Activated CD4-positive, alpha-beta T cell treated with anti-CD3 and anti-CD28 coated beads, Interleukin-2, amount 50 U/mL, for 16 hours (primary cell): ENCODE measurements around the gene TBX10.
"Not testable (repeated sequence)": the region's sequence is repeated elsewhere in the genome, so short reads cannot be mapped to it uniquely, and the experiment has no call there.

ENCODE experiments used
- DNase-seq: peaks from one replicate; pipeline ENCODE4 v3.0.0-alpha.2; 2020

The TBX10 gene

GRCh38 chr11:67614730-67615714 is 24.5 kb downstream of the TBX10 start:
- DNase-seq = peak; percentile 80

GRCh38 chr11:67613960-67614715 is 25.4 kb downstream of the TBX10 start:
- peak; percentile 83 for DNase-seq

DNA sequence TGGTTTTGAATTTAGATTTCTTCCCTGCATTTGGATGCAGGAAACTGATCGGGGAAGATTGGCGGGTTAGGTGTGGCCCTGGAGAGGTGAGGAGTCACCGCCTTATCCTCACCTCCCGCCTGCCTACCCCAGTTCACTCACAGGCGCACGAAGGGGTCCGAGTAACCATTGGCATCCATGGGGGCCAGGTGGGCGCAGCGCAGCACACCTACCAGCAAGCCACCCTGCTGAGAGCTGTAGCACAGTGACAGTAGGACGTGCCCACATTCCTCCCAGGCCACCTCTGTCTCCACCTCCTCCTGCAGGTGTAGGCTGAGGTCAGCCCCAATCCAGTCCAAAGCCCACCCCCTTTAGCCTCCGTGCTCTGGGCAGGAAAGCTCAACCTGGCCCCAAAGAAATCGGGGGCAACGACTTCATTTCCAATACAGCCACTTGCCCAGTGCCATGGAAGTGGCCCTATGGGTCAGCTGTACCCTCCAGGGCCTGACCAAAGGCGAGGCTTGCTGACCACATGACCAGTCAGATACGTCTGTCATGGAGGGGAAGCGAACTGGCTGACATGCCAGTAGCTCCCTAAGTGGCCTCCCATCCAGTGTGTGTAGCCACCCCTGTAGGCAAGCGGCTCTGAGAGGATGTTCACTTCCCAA is 26.1 kb downstream of the TBX10 start:
- DNase-seq = no peak

DNA sequence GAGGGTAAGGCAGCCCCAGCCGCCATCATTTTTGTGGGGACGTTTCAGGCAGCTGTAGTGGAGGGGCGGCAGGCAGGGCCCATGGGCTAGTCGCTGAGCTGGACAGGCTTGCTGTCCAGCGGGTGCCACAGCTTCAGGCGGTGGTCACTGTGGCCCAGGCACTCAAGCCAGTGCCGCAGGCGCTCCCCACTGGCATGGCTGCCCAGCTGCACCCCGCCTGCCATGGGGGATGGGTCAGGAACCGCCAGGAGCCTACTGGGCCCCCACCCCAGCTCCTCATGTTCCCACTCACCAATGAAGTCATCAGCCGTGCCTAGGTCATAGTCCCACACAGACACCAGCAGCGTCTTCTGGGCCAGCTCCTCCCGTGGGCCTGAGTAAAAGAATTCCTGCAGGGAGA is 26.8 kb downstream of the TBX10 start:
- DNase-seq = no peak

- DNase-seq = no peak
Measured at GRCh38 chr11:67611704-67612587, 27.6 kb downstream of the TBX10 start.

DNA sequence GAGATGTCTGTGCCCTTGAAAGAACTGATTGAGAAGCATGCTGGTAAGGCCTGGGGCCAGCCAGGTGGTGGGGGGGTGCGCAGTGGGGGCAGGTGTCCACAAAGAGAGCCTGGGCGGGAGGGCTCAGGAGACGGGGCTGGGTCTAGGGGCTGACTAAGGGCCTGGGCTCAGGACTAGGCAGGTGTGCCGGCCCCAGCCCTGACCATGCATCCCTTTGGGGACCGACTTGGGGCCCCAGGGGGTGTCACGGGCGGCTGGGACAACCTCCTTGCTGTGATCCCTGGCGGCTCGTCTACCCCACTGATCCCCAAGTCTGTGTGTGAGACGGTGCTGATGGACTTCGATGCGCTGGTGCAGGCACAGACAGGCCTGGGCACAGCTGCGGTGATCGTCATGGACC is 28.4 kb downstream of the TBX10 start:
- no peak for DNase-seq

- no peak for DNase-seq
Measured at GRCh38 chr11:67610302-67610868, 29.2 kb downstream of the TBX10 start.

- DNase-seq = no peak
Measured at GRCh38 chr11:67609316-67609715, 30.2 kb downstream of the TBX10 start.

- no peak for DNase-seq
Measured at GRCh38 chr11:67608486-67608885, 31.1 kb downstream of the TBX10 start.

GRCh38 chr11:67607507-67607906 is 32.1 kb downstream of the TBX10 start:
- no peak for DNase-seq

- peak; percentile 97 for DNase-seq
Measured at GRCh38 chr11:67606492-67607295, 32.9 kb downstream of the TBX10 start, which contains the start of gene NDUFV1. TSS of gene NDUFV1 (plus strand) at chr11:67606936. CDS start at chr11:67607005, 69 bp downstream.

- no peak for DNase-seq
Measured at GRCh38 chr11:67606093-67606491, 33.5 kb downstream of the TBX10 start.

- DNase-seq = no peak
Measured at GRCh38 chr11:67605231-67606011, 34.1 kb downstream of the TBX10 start.

GRCh38 chr11:67604815-67605214 is 34.7 kb downstream of the TBX10 start:
- no peak for DNase-seq

GRCh38 chr11:67604119-67604518 is 35.4 kb downstream of the TBX10 start:
- not testable (repeated sequence) for DNase-seq

- no peak for DNase-seq
Measured at GRCh38 chr11:67601098-67601497, 38.5 kb downstream of the TBX10 start.

- no peak for DNase-seq
Measured at GRCh38 chr11:67600324-67601029, 39.1 kb downstream of the TBX10 start.

DNA sequence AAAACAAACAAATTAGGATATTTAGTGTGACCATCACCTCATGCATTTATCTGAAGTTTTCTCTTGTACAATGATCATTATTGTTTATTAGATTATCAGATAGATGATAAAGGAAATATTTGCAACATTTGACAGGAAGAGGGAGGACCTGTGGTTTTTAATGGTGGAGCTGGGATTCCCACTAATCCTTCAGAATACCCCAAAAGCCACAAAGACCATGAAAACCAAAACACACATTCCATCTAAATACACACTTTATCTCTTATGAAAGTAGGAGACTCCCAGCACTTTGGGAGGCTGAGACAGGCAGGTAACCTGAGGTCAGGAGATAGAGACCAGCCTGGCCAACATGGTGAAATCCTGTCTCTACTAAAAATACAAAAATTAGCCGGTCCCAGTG is 40.4 kb downstream of the TBX10 start:
- no peak for DNase-seq

GRCh38 chr11:67597963-67598362 is 41.6 kb downstream of the TBX10 start:
- DNase-seq = not testable (repeated sequence)
